Measurements from ENCODE around the gene ADAT1. TPM values are rescaled to one million over a fixed set of nuclear protein-coding genes. Genes with fewer than 3 reads are reported as not detected.

Gene ADAT1
- total and polyA plus RNA-seq, 2 of the 13 experiments (the other 11 are each of a cell fraction or from before 2014, with no cell fraction given) = 18.4 to 40.8 TPM

- TF ChIP-seq AKNA (CRISPR knock-in tag; IDR thresholded peaks at IDR 0.05; ENCODE audit: borderline replicate concordance) = no peak
- no peak for TF ChIP-seq ZNF543 (CRISPR knock-in tag; IDR thresholded peaks at IDR 0.05)
- no peak for TF ChIP-seq FUBP1 (CRISPR knock-in tag; IDR thresholded peaks at IDR 0.05; ENCODE audit: borderline replicate concordance)
- TF ChIP-seq FOXP1 (IDR thresholded peaks at IDR 0.05) = no peak
- no peak for TF ChIP-seq FOXP1 (CRISPR knock-in tag; IDR thresholded peaks at IDR 0.05)
- peak; percentile 61 for TF ChIP-seq UBTF (CRISPR knock-in tag; IDR thresholded peaks at IDR 0.05)
- no peak for TF ChIP-seq RFX3 (CRISPR knock-in tag; IDR thresholded peaks at IDR 0.05)
- TF ChIP-seq ZNF414 (CRISPR knock-in tag; IDR thresholded peaks at IDR 0.05) = no peak
- TF ChIP-seq MIXL1 (CRISPR knock-in tag; IDR thresholded peaks at IDR 0.05) = peak; percentile 76
- TF ChIP-seq GTF3A (CRISPR knock-in tag; conservative IDR thresholded peaks at IDR 0.05) = no peak
- TF ChIP-seq ZNF143 (CRISPR knock-in tag; IDR thresholded peaks at IDR 0.05) = peak; percentile 98
- 0 out of 2 replicates have a peak, but pooled peaks have one; percentile 47 for TF ChIP-seq GPN1 (CRISPR knock-in tag; IDR thresholded peaks at IDR 0.05; ENCODE audit: borderline replicate concordance)
- TF ChIP-seq PBX3 (CRISPR knock-in tag; IDR thresholded peaks at IDR 0.05; ENCODE audit: borderline replicate concordance) = no peak
- 0 out of 2 replicates have a peak, but pooled peaks have one; percentile 48 for TF ChIP-seq ZBTB42 (CRISPR knock-in tag; IDR thresholded peaks at IDR 0.05)
- TF ChIP-seq SRSF4 (IDR thresholded peaks at IDR 0.05; ENCODE audit: low read depth, low read length, poor library complexity, severe bottlenecking) = no peak
- TF ChIP-seq RARG (CRISPR knock-in tag; IDR thresholded peaks at IDR 0.05; ENCODE audit: low read depth) = no peak
- TF ChIP-seq IRF1 (CRISPR knock-in tag; IDR thresholded peaks at IDR 0.05; ENCODE audit: low read depth) = no peak
Observed at GRCh38 chr16:75622761-75623605, at the start of gene ADAT1 (continued).
